Astrocyte of the cerebellum (primary cell): ENCODE results near the gene ADAM33.

Experiments
- DNase-seq: peaks from one replicate; pipeline ENCODE4 v3.0.0-alpha.2; 2011; ENCODE audit warnings: low read depth
- H3K4me3 ChIP-seq: 2 replicates; pipeline ENCODE4 v1.5.1; 2011; ENCODE audit warnings: mild to moderate bottlenecking, low read depth, low read length, moderate library complexity
- in situ Hi-C: cut with HindIII; loops from 2 replicates; pipeline ENCODE4 v1.10.0; 2017; ENCODE audit warnings: low sequenced_read_pairs
- TF ChIP-seq, protein P1 (sequence below): IDR thresholded peaks from 2 replicates; pipeline ENCODE4 v1.5.1; 2012; ENCODE audit warnings: low read length, low read depth, moderate library complexity, mild to moderate bottlenecking; ENCODE audit errors: missing control alignments

Gene ADAM33

DNA sequence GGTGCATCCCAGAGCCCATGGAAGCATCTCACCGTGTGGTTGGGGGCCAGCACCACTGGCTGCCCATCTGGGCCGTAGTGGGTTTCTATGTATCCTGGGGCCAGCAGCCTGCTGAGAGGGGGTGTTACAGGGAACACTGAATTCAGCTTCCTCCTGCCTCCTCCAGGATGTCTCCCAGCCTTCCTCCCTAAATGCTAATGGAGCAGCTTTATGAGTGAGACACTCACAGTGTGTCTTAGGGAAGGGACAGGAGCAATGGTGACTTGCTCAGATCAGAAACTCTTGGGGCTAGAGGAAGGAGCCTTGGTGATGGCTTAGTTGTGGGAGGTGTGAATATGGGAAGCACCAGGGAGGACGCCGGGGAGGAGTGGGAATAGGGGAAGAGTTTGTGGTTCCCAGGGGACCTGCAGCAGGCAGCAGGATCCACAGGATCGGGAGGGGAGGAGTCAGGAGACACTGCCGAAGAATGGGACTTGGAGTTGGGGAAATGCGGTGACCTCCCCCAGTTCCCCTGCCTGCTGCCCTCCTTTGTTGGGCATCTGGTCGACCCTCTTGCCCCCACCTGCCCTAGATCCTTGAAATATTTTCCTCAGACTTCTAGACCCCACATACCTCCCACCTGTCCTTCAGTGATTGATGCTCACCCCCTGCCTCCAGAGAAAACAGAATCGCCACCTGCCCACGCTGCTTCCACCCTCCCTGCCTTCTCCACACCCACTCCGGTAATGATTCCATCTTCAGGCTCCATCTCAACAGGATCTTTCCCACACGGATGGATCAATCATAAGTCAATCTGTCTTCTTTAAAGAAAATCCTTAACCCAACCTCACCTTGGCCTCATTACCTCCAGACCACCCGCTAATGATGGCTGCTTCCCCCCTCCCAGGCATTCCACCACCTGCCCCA lies 6.6 kb downstream of the ADAM33 start:
- no peak for DNase-seq
- no peak overlapping the region for H3K4me3 ChIP-seq
- TF ChIP-seq, protein P1, sequence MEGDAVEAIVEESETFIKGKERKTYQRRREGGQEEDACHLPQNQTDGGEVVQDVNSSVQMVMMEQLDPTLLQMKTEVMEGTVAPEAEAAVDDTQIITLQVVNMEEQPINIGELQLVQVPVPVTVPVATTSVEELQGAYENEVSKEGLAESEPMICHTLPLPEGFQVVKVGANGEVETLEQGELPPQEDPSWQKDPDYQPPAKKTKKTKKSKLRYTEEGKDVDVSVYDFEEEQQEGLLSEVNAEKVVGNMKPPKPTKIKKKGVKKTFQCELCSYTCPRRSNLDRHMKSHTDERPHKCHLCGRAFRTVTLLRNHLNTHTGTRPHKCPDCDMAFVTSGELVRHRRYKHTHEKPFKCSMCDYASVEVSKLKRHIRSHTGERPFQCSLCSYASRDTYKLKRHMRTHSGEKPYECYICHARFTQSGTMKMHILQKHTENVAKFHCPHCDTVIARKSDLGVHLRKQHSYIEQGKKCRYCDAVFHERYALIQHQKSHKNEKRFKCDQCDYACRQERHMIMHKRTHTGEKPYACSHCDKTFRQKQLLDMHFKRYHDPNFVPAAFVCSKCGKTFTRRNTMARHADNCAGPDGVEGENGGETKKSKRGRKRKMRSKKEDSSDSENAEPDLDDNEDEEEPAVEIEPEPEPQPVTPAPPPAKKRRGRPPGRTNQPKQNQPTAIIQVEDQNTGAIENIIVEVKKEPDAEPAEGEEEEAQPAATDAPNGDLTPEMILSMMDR: no peak
- in situ Hi-C loops: no loop called here

DNA sequence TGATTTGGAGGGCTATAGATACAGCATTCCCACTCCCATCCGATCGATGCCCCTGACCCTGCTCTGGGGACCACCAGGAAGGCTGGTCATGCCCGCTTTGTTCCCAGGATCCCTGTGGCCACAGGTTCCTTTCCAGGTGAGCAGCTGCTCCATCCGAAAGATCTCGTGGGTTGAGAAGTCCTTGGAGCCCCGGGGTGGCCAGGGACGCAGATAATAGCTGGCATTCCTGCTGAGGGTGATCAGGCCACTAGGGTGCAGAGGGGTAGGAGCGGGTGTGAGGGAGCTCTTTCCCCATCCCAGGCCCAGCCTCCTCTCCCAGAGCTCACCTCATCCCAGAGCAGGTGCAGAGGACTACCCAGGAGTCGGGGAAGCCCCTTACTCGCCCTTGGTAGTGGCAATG lies 7.4 kb downstream of the ADAM33 start:
- no peak for DNase-seq
- TF ChIP-seq, protein P1: no peak
- H3K4me3 ChIP-seq: no peak overlapping the region
- in situ Hi-C loops: no loop called here

DNA sequence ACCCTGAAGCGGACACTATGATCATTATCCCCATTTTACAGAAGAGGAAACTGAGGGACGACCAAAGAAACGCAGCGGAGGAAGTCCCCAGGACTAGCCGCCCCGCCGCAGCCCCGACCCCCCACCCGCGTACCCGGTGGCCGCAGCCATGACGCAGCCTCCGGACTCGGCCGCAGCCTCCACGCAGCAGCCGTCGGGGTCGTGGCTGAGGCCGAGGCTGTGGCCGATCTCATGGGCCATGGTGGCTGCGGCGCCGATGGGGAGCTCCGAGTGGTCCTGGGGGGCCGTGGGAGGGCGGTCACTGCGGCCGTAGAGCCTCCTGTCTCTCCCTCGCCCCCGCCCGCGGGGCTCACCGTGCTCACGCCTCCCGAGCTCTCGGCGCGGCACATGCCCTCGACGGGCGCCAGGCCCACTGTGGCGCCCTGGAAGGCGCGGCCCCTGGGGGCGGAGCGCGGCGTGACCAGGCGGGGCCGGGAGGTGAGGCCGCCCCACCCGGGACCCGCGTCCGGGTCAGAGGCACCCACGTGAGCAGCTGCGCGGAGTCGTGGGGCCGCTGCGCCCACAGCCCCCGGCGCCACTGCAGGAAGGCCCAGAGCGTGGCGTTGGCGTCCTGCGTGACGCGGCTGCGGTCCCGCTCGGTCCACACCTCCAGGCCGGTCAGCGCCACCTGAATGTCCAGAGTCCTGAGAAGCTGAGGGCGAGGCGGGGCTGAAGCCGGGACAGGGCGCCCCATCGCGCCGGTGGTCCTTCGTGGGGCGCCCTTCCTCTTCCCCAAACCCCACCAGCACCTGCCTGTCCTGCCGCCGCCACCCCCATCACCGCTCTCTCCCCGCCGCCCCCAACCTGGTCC lies 8.4 kb downstream of the ADAM33 start:
- TF ChIP-seq, protein P1: no peak
- no peak overlapping the region for H3K4me3 ChIP-seq
- DNase-seq: no peak
- in situ Hi-C loops: no loop called here

DNA sequence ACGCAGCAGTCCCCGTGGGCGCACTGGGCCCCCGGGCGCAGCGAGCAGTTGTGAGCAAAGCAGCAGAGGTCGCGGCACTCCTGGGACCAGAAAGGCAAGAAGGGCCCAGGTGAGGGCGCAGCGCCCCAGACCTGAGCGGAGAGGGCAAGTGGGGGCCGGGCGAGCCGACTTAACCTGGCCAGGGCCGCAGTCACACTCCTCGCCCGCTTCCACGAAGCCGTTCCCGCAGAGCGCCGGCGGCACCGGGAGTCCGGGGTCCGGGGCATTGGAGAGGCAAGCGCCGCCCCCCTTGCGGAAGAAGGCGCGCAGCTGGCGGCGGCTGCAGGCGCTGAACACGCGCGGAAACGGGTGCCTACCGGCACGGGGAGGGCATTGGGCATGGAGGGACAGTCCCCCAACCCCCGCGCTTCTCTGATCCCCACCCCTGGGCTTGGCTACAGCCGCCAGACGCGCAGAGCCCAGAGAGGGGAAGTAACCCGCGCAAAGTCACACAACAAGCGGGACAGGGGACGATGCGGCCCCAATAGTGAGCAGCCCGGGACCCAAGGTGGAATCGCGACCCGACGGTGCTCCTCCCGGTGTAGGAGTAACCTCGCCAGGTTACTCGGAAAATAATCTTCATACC lies 9.2 kb downstream of the ADAM33 start:
- in situ Hi-C loops: no loop called here
- TF ChIP-seq, protein P1: no peak
- DNase-seq: no peak
- H3K4me3 ChIP-seq: no peak overlapping the region

DNA sequence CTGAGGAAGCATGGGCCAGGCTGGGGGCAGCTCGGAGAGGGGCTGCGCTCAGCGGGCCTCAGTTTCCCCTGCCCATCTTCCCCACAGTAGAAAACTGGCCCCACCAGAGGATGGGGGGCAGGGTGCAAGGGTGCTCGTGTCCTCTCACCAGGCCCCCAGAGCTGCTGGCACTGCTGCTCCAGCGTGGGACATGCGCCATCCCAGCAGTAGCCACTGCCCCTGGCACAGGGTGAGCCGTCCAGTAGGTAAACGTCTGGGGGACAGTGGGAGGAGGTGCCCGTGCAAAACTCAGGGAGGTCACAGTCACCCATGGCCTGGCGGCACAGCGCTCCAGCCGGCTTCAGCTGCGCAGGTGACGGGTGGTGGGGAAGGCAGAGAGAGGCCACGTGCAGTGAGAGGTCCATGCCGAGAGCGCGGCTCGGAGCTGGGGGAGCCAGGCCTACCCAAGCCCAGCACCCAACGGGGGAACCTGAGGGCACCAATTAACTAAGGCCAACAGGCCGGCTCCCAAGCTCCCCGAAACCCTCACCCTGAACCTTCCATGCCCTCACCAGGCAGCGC lies 9.7 kb downstream of the ADAM33 start:
- in situ Hi-C loops: no loop called here
- no peak for DNase-seq
- no peak overlapping the region for H3K4me3 ChIP-seq
- TF ChIP-seq, protein P1: no peak

DNA sequence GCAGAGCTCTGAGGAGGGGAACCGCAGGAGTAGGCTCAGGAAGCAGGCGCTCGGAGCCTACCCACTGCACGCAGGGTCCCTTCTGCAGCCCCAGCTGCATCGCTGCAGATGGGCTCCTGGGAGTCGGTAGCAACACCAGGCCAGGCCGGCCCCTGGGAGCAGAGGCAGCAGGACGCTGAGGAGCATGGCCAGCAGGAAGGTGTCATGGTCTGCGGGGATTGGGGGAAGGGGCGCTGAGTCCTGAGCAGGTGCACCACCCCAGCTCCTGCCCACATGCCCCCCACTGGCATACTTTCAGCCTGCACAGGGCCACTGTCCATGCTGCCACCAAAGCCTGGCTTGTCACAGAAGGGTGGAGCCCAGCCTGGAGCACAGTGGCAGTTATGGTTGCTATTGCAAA lies 10.9 kb downstream of the ADAM33 start:
- DNase-seq: no peak
- H3K4me3 ChIP-seq: no peak overlapping the region
- in situ Hi-C loops: no loop called here
- TF ChIP-seq, protein P1: no peak
